ENCODE results near the gene FANCG.

FANCG gene

GRCh38 chr9:35044071-35044470 lies 35.7 kb downstream of the FANCG start:
- Histone ChIP-seq H3K4me2 (peak overlapping the region in 3 of 11 experiments; percentile 13 to 69 (median 56); a peak in 1 of 22 replicates), H3K36me3 (peaks cover 27 to 60% (median 48%) of the 10 kb centered on the region in 11 experiments), H3K27me3 (no peaks in the 10 kb centered on the region), H3K4me3 (no peak overlapping the region), H3K4me1 (peaks cover 36 to 60% (median 48%) of the 10 kb centered on the region in 10 experiments), H3K9ac (no peak overlapping the region), H4K20me1 (peaks cover 0 to 42% (median 0%) of the 10 kb centered on the region in 11 experiments; a peak in 7 of 22 replicates), H3K9me3 (replicated peaks in 1 of 11) (no peaks in the 10 kb centered on the region; a peak in 1 of 22 replicates), H3K27ac (peak overlapping the region in 4 of 11 experiments; percentile 9 to 56 (median 54); a peak in 5 of 22 replicates)
- no peak for TF ChIP-seq Cebpa-rat (IDR thresholded peaks at IDR 0.05)

- Histone ChIP-seq H3K36me3 (peaks cover 18 to 57% (median 44%) of the 10 kb centered on the region in 11 experiments; a peak in 21 of 22 replicates), H3K4me3 (no peak overlapping the region), H4K20me1 (peaks cover 0 to 34% (median 0%) of the 10 kb centered on the region in 11 experiments; a peak in 4 of 22 replicates), H3K9me3 (replicated peaks in 1 of 11) (peaks cover 0 to 5% (median 0%) of the 10 kb centered on the region in 11 experiments; a peak in 2 of 22 replicates), H3K27ac (peak overlapping the region in 8 of 11 experiments; percentile 42 to 68 (median 57); a peak in 16 of 22 replicates), H3K4me1 (peaks cover 37 to 60% (median 49%) of the 10 kb centered on the region in 10 experiments), H3K9ac (no peak overlapping the region), H3K4me2 (peak overlapping the region; percentile 48 to 84 (median 68); a peak in 21 of 22 replicates), H3K27me3 (no peaks in the 10 kb centered on the region)
- TF ChIP-seq Cebpa-rat (IDR thresholded peaks at IDR 0.05), result no peak
Measured at GRCh38 chr9:35042891-35043545, 36.7 kb downstream of the FANCG start.

- peaks cover 0 to 8% (median 0%) of the 10 kb centered on the region in 11 experiments; a peak in 2 of 22 replicates for H3K9me3 ChIP-seq (replicated peaks in 1 of 11)
- H3K4me3 ChIP-seq, result no peak overlapping the region
- peak overlapping the region in 8 of 11 experiments; percentile 42 to 68 (median 57); a peak in 15 of 22 replicates for H3K27ac ChIP-seq
- peaks cover 37 to 64% (median 49%) of the 10 kb centered on the region in 10 experiments for H3K4me1 ChIP-seq
- peaks cover 0 to 34% (median 0%) of the 10 kb centered on the region in 11 experiments; a peak in 4 of 22 replicates for H4K20me1 ChIP-seq
- H3K36me3 ChIP-seq, result peaks cover 14 to 61% (median 43%) of the 10 kb centered on the region in 11 experiments; a peak in 20 of 22 replicates
- H3K27me3 ChIP-seq, result no peaks in the 10 kb centered on the region
- peak overlapping the region in 2 of 11 experiments; percentile 26 to 27; a peak in 1 of 22 replicates for H3K9ac ChIP-seq
- H3K4me2 ChIP-seq, result peak overlapping the region; percentile 48 to 84 (median 68)
- TF ChIP-seq Cebpa-rat (IDR thresholded peaks at IDR 0.05), result peak in 5 of 11 experiments; percentile 11 to 56 (median 31); a peak in 3 of 22 replicates
Measured at GRCh38 chr9:35042081-35042604, 37.6 kb downstream of the FANCG start.

GRCh38 chr9:35035851-35036701 lies 43.7 kb downstream of the FANCG start:
- Histone ChIP-seq H3K4me1 (peaks cover 25 to 38% (median 31%) of the 10 kb centered on the region in 10 experiments), H3K9me3 (replicated peaks in 1 of 11) (peaks cover 0 to 8% (median 0%) of the 10 kb centered on the region in 11 experiments; a peak in 2 of 22 replicates), H3K9ac (peak overlapping the region; percentile 13 to 59 (median 30); a peak in 14 of 22 replicates), H3K27me3 (no peaks in the 10 kb centered on the region), H3K4me2 (peak overlapping the region; percentile 56 to 85 (median 70)), H3K27ac (peak overlapping the region in 8 of 11 experiments; percentile 14 to 45 (median 23); a peak in 10 of 22 replicates), H3K4me3 (peak overlapping the region in 1 of 10 experiments; percentile 27; a peak in 2 of 20 replicates), H3K36me3 (peaks cover 0 to 19% (median 9%) of the 10 kb centered on the region in 11 experiments; a peak in 12 of 22 replicates), H4K20me1 (0 out of 22 replicates have a peak, but pooled peaks cover 0 to 5% (median 0%) of the 10 kb centered on the region in 11 experiments)
- TF ChIP-seq Cebpa-rat (IDR thresholded peaks at IDR 0.05), result no peak

GRCh38 chr9:35033101-35033500 lies 46.6 kb downstream of the FANCG start:
- Histone ChIP-seq H4K20me1 (0 out of 22 replicates have a peak, but pooled peaks cover 0 to 5% (median 0%) of the 10 kb centered on the region in 11 experiments), H3K4me3 (no peak overlapping the region), H3K9me3 (replicated peaks in 1 of 11) (peaks cover 0 to 11% (median 0%) of the 10 kb centered on the region in 11 experiments; a peak in 6 of 22 replicates), H3K4me2 (no peak overlapping the region), H3K4me1 (peaks cover 11 to 18% (median 13%) of the 10 kb centered on the region in 10 experiments), H3K36me3 (peaks cover 0 to 14% (median 5%) of the 10 kb centered on the region in 11 experiments; a peak in 11 of 22 replicates), H3K27ac (no peak overlapping the region), H3K27me3 (no peaks in the 10 kb centered on the region), H3K9ac (no peak overlapping the region)
- no peak for TF ChIP-seq Cebpa-rat (IDR thresholded peaks at IDR 0.05)

GRCh38 chr9:35029852-35030251 lies 49.9 kb downstream of the FANCG start:
- Histone ChIP-seq H3K4me3 (no peak overlapping the region), H3K4me2 (peak overlapping the region in 2 of 11 experiments; percentile 25 to 32; a peak in 4 of 22 replicates), H4K20me1 (no peaks in the 10 kb centered on the region), H3K36me3 (peaks cover 0 to 3% (median 0%) of the 10 kb centered on the region in 11 experiments; a peak in 3 of 22 replicates), H3K9me3 (replicated peaks in 1 of 11) (peaks cover 0 to 9% (median 0%) of the 10 kb centered on the region in 11 experiments; a peak in 6 of 22 replicates), H3K27me3 (no peaks in the 10 kb centered on the region), H3K4me1 (peaks cover 0 to 9% (median 0%) of the 10 kb centered on the region in 10 experiments; a peak in 3 of 20 replicates), H3K9ac (no peak overlapping the region), H3K27ac (no peak overlapping the region)
- no peak for TF ChIP-seq Cebpa-rat (IDR thresholded peaks at IDR 0.05)

- no peak for TF ChIP-seq Cebpa-rat (IDR thresholded peaks at IDR 0.05)
- Histone ChIP-seq H4K20me1 (no peaks in the 10 kb centered on the region), H3K4me2 (no peak overlapping the region), H3K9me3 (replicated peaks in 1 of 11) (peaks cover 0 to 9% (median 0%) of the 10 kb centered on the region in 11 experiments; a peak in 6 of 22 replicates), H3K9ac (no peak overlapping the region), H3K4me3 (no peak overlapping the region), H3K27me3 (no peaks in the 10 kb centered on the region), H3K4me1 (peaks cover 0 to 9% (median 0%) of the 10 kb centered on the region in 10 experiments; a peak in 3 of 20 replicates), H3K36me3 (peaks cover 0 to 3% (median 0%) of the 10 kb centered on the region in 11 experiments; a peak in 3 of 22 replicates), H3K27ac (no peak overlapping the region)
Measured at GRCh38 chr9:35029241-35029640, 50.5 kb downstream of the FANCG start.

- H3K4me1 ChIP-seq, result peaks cover 0 to 15% (median 4%) of the 10 kb centered on the region in 10 experiments; a peak in 10 of 20 replicates
- H3K36me3 ChIP-seq, result peaks cover 0 to 3% (median 0%) of the 10 kb centered on the region in 11 experiments; a peak in 3 of 22 replicates
- H3K4me2 ChIP-seq, result no peak overlapping the region
- H3K9me3 ChIP-seq (replicated peaks in 1 of 11), result peaks cover 0 to 9% (median 0%) of the 10 kb centered on the region in 11 experiments; a peak in 6 of 22 replicates
- no peak overlapping the region for H3K4me3 ChIP-seq
- no peak for TF ChIP-seq Cebpa-rat (IDR thresholded peaks at IDR 0.05)
- H3K27me3 ChIP-seq, result no peaks in the 10 kb centered on the region
- no peaks in the 10 kb centered on the region for H4K20me1 ChIP-seq
- no peak overlapping the region for H3K27ac ChIP-seq
- H3K9ac ChIP-seq, result no peak overlapping the region
Measured at GRCh38 chr9:35028341-35028740, 51.4 kb downstream of the FANCG start.

All from BLaER1 treated with 17β-estradiol and CSF1 and Interleukin-3, amounts not matched to agents 10 nM and 100 nM (cell line).